HG03354 (cell line): ENCODE measurements around the gene ANKRD16.
"Not testable (repeated sequence)": the region's sequence is repeated elsewhere in the genome, so short reads cannot be mapped to it uniquely, and the experiment has no call there.

ENCODE experiments used
- ATAC-seq: cut with Tn5 transposase; IDR thresholded peaks from one replicate; pipeline ENCODE4 v1.9.1; 2021; ENCODE audit warnings: mild to moderate bottlenecking; ENCODE audit not compliant: unreplicated experiment, poor library complexity, severe bottlenecking

ANKRD16 gene

GRCh38 chr10:5889624-5890451 is at the start of gene ANKRD16, which contains the start of gene FBH1:
Gene ANKRD16 (minus strand): TSS chr10:5889893. CDS start chr10:5889354, 539 bp downstream.
Gene FBH1 (plus strand): TSS chr10:5890243. CDS start chr10:5890346, 103 bp downstream.
- peak; percentile 84 for ATAC-seq

- ATAC-seq, result no peak
Observed at GRCh38 chr10:5938291-5938690, 48.6 kb upstream of the ANKRD16 start.

GRCh38 chr10:5937016-5937415 is 47.3 kb upstream of the ANKRD16 start:
- ATAC-seq, result no peak

- ATAC-seq, result no peak
Observed at GRCh38 chr10:5935628-5936027, 45.9 kb upstream of the ANKRD16 start.

GRCh38 chr10:5933909-5934546 is 44.3 kb upstream of the ANKRD16 start:
- no peak for ATAC-seq

- ATAC-seq, result no peak
Observed at GRCh38 chr10:5932345-5932744, 42.7 kb upstream of the ANKRD16 start.

GRCh38 chr10:5930272-5930671 is 40.6 kb upstream of the ANKRD16 start:
- ATAC-seq, result no peak

GRCh38 chr10:5929442-5929841 is 39.7 kb upstream of the ANKRD16 start:
- no peak for ATAC-seq

GRCh38 chr10:5927306-5927705 is 37.6 kb upstream of the ANKRD16 start:
- ATAC-seq, result no peak

- no peak for ATAC-seq
Observed at GRCh38 chr10:5924889-5925288, 35.2 kb upstream of the ANKRD16 start.

GRCh38 chr10:5921746-5922145 is 32.1 kb upstream of the ANKRD16 start:
- no peak for ATAC-seq

GRCh38 chr10:5919568-5919967 is 29.9 kb upstream of the ANKRD16 start:
- ATAC-seq, result no peak

GRCh38 chr10:5918763-5919162 is 29.1 kb upstream of the ANKRD16 start:
- ATAC-seq, result no peak

GRCh38 chr10:5917305-5917704 is 27.6 kb upstream of the ANKRD16 start:
- ATAC-seq, result no peak

- ATAC-seq, result no peak
Observed at GRCh38 chr10:5915451-5915850, 25.8 kb upstream of the ANKRD16 start.

GRCh38 chr10:5913736-5914135 is 24.0 kb upstream of the ANKRD16 start:
- no peak for ATAC-seq

GRCh38 chr10:5911670-5912069 is 22.0 kb upstream of the ANKRD16 start:
- ATAC-seq, result no peak

- ATAC-seq, result no peak
Observed at GRCh38 chr10:5910323-5911100, 20.8 kb upstream of the ANKRD16 start.

GRCh38 chr10:5908676-5909075 is 19.0 kb upstream of the ANKRD16 start:
- not testable (repeated sequence) for ATAC-seq

- ATAC-seq, result no peak
Observed at GRCh38 chr10:5906651-5907050, 17.0 kb upstream of the ANKRD16 start.
